ENCODE data around the gene OR2G3. TPM values are rescaled to one million over a fixed set of nuclear protein-coding genes. Genes with fewer than 3 reads are reported as not detected.

The OR2G3 gene
- total RNA-seq, 1 experiment from 2014 or later = not detected

DNA sequence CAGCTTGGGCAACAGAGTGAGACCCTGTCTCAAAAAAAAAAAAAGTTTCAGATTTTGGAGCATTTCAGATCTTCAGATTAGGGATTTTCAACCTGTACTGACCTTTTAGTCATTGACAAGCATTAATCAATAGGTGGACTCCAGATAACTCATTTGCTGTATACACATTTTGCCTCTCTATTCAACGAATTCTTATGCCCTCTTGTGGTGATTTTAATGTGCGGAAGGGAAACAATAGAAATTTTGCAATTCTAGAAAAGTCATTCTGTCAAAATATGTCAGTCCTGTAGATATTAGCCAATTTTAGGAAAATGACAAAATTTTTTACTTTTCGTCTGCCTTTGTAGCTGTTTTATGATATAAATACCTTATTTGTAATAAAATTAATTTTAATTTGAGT lies 28.9 kb upstream of the OR2G3 start:
- H3K27me3 ChIP-seq (ENCODE audit: low read length) = peaks cover 21% of the 10 kb centered on the region; the same call in 1 of the 2 replicates
- TF ChIP-seq, protein P1, sequence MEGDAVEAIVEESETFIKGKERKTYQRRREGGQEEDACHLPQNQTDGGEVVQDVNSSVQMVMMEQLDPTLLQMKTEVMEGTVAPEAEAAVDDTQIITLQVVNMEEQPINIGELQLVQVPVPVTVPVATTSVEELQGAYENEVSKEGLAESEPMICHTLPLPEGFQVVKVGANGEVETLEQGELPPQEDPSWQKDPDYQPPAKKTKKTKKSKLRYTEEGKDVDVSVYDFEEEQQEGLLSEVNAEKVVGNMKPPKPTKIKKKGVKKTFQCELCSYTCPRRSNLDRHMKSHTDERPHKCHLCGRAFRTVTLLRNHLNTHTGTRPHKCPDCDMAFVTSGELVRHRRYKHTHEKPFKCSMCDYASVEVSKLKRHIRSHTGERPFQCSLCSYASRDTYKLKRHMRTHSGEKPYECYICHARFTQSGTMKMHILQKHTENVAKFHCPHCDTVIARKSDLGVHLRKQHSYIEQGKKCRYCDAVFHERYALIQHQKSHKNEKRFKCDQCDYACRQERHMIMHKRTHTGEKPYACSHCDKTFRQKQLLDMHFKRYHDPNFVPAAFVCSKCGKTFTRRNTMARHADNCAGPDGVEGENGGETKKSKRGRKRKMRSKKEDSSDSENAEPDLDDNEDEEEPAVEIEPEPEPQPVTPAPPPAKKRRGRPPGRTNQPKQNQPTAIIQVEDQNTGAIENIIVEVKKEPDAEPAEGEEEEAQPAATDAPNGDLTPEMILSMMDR (conservative IDR thresholded peaks at IDR 0.05; ENCODE audit: low read depth, low read length) = peak; percentile 95
- TF ChIP-seq EZH2 (IDR thresholded peaks at IDR 0.05; ENCODE audit: low read length, unreplicated experiment) (no peak), EZH2phosphoT487 (IDR thresholded peaks at IDR 0.05; ENCODE audit: borderline replicate concordance, low read length) (no peak)

DNA sequence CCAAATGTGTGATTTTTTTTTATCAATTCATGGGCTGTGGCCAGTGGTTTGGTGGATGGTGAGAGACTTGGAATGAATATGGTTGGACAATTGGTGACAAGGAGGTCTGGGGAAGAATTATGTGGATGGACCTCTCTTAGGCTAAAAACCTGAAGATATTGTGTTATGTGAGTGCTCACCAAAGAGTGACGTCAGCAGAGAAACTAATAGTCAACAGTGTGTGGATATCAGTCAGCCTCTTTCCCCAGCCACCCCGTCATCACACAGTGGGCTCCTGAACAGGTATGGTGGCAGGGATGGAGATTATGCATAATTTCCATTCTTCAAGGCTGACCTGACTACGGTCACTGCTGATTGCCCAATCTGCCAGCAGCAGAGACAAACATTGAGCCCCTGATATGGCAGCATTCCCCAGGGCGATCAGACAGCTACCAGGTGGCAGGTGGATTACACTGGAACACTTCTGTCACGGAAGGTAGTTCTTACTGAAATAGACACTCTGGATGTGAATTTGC lies 26.4 kb upstream of the OR2G3 start:
- H3K36me3 ChIP-seq (ENCODE audit: low read depth, low read length) = no peaks in the 10 kb centered on the region
- BruUV-seq (replicated peaks) = no TSS peak
- no peaks in the 10 kb centered on the region for H3K9me2 ChIP-seq (replicated peaks; ENCODE audit: low read length)
- ATAC-seq = no peak
- no peak overlapping the region for H3K27ac ChIP-seq (ENCODE audit: low read length)
- peaks cover 32% of the 10 kb centered on the region; the same call in 1 of the 2 replicates for H3K27me3 ChIP-seq (ENCODE audit: low read length)
- no peak overlapping the region for H3K9ac ChIP-seq (ENCODE audit: low read length)
- TF ChIP-seq, protein P1 (conservative IDR thresholded peaks at IDR 0.05; ENCODE audit: low read depth, low read length) = no peak
- TF ChIP-seq EZH2phosphoT487 (IDR thresholded peaks at IDR 0.05; ENCODE audit: borderline replicate concordance, low read length) = no peak
- TF ChIP-seq EZH2 (IDR thresholded peaks at IDR 0.05; ENCODE audit: low read length, unreplicated experiment) = no peak
- no peak overlapping the region for H2AFZ ChIP-seq (ENCODE audit: low read length)
- no peak for DNase-seq
- ChIA-PET POLR2A (ENCODE audit: unreplicated experiment) (no interaction called here), CTCF (no interaction called here)
- H3K4me2 ChIP-seq (ENCODE audit: low read length) = no peak overlapping the region
- H3K4me3 ChIP-seq (ENCODE audit: low read length) = no peak overlapping the region
- H3K9me3 ChIP-seq (ENCODE audit: low read length) = no peaks in the 10 kb centered on the region
- H3K4me1 ChIP-seq (ENCODE audit: insufficient read depth, low read length) = no peaks in the 10 kb centered on the region
- intact Hi-C loops (cut with micrococcal nuclease) = loop anchor here (5.0 to 10.0 kb wide), 2 partner anchors 278 to 336 kb away; partner anchors contain the start of gene TRIM58
- H4K20me1 ChIP-seq (ENCODE audit: low read length) = no peaks in the 10 kb centered on the region
- no peaks in the 10 kb centered on the region for H3K79me2 ChIP-seq (ENCODE audit: low read length)
- no peaks in the 10 kb centered on the region for H3F3A ChIP-seq (ENCODE audit: low read length, unreplicated experiment)

More for the DNA sequence above, 28.9 kb upstream of the OR2G3 start:
- BruUV-seq (replicated peaks) = no TSS peak
- no peaks in the 10 kb centered on the region for H3K36me3 ChIP-seq (ENCODE audit: low read depth, low read length)
- no peak overlapping the region for H3K4me2 ChIP-seq (ENCODE audit: low read length)
- ATAC-seq (peak; percentile 63), DNase-seq (peak; percentile 82)
- no peaks in the 10 kb centered on the region for H3K9me2 ChIP-seq (replicated peaks; ENCODE audit: low read length)
- no peaks in the 10 kb centered on the region for H4K20me1 ChIP-seq (ENCODE audit: low read length)
- no peak overlapping the region for H3K4me3 ChIP-seq (ENCODE audit: low read length)
- no peak overlapping the region for H2AFZ ChIP-seq (ENCODE audit: low read length)
- no peak overlapping the region for H3K27ac ChIP-seq (ENCODE audit: low read length)
- CTCF ChIA-PET = no interaction called here
- H3K9ac ChIP-seq (ENCODE audit: low read length) = no peak overlapping the region
- no peaks in the 10 kb centered on the region for H3K4me1 ChIP-seq (ENCODE audit: insufficient read depth, low read length)
- no peaks in the 10 kb centered on the region for H3K9me3 ChIP-seq (ENCODE audit: low read length)
- no peaks in the 10 kb centered on the region for H3K79me2 ChIP-seq (ENCODE audit: low read length)
- H3F3A ChIP-seq (ENCODE audit: low read length, unreplicated experiment) = no peaks in the 10 kb centered on the region
- POLR2A ChIA-PET (ENCODE audit: unreplicated experiment) = no interaction called here
- intact Hi-C loops (cut with micrococcal nuclease) = loop anchor here (1.0 to 10.0 kb wide), 7 partner anchors 47 to 338 kb away; partner anchors contain the start of gene TRIM58

DNA sequence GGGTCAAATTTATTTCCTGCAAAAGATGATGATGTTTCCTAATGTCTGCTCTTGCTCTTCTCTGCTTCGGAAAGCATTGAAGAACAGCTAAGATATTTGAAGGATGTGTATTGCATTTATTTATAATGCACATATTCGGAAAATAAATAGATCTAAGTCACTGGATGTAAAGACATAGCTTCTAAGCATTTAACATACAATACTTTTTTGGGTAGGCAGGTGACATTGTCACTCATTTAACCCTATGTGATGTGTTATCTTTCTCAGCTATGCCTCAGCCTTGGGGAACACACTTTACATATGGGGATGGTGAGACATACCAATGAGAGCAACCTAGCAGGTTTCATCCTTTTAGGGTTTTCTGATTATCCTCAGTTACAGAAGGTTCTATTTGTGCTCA lies 17.3 kb upstream of the OR2G3 start, which contains the start of gene OR2G2:
Gene OR2G2, plus strand, starts transcription at position 301 of the 400 bp plus-strand sequence. Its CDS starts 0 bp downstream, at position 301.
- Histone ChIP-seq H3K27me3 (ENCODE audit: low read length) (peaks cover 38% of the 10 kb centered on the region), H3K36me3 (ENCODE audit: low read depth, low read length) (no peaks in the 10 kb centered on the region), H4K20me1 (ENCODE audit: low read length) (no peaks in the 10 kb centered on the region), H3K9me2 (replicated peaks; ENCODE audit: low read length) (no peaks in the 10 kb centered on the region), H3K9me3 (ENCODE audit: low read length) (no peaks in the 10 kb centered on the region), H3K9ac (ENCODE audit: low read length) (no peak within 1 kb of the TSS), H3K4me3 (ENCODE audit: low read length) (no peak within 1 kb of the TSS), H3K27ac (ENCODE audit: low read length) (no peak within 1 kb of the TSS), H3K4me1 (ENCODE audit: insufficient read depth, low read length) (no peaks in the 10 kb centered on the region), H3K79me2 (ENCODE audit: low read length) (no peaks in the 10 kb centered on the region), H3F3A (ENCODE audit: low read length, unreplicated experiment) (no peaks in the 10 kb centered on the region), H2AFZ (ENCODE audit: low read length) (no peak within 1 kb of the TSS), H3K4me2 (ENCODE audit: low read length) (no peak within 1 kb of the TSS)
- intact Hi-C loops (cut with micrococcal nuclease) = no loop called here
- no peak for ATAC-seq
- POLR2A ChIA-PET (ENCODE audit: unreplicated experiment) = no interaction called here
- DNase-seq = no peak
- CTCF ChIA-PET = no interaction called here
- TF ChIP-seq EZH2phosphoT487 (IDR thresholded peaks at IDR 0.05; ENCODE audit: borderline replicate concordance, low read length) (no peak), EZH2 (IDR thresholded peaks at IDR 0.05; ENCODE audit: low read length, unreplicated experiment) (no peak)
- TF ChIP-seq, protein P1 (conservative IDR thresholded peaks at IDR 0.05; ENCODE audit: low read depth, low read length) = no peak
- no TSS peak for BruUV-seq (replicated peaks)
